H9 (cell line): ENCODE results near the gene SH3BP2. TPM values are rescaled to one million over a fixed set of nuclear protein-coding genes. Genes with fewer than 3 reads are reported as not detected.

ENCODE experiments used
- DNase-seq: peaks from one replicate; pipeline ENCODE4 v3.0.0-alpha.2; 2017
- H2AFZ ChIP-seq: one replicate; pipeline ENCODE4 v1.6.1; 2013; ENCODE audit warnings: mild to moderate bottlenecking, low read length, control low read depth, moderate library complexity
- H2AK5ac ChIP-seq: 2 replicates; pipeline ENCODE4 v1.6.1; 2013; ENCODE audit warnings: low read length, control low read depth, mixed read lengths; ENCODE audit not compliant: insufficient read length
- H2BK120ac ChIP-seq: one replicate; pipeline ENCODE4 v1.6.1; 2013; ENCODE audit warnings: low read depth, mild to moderate bottlenecking, low read length, control low read depth, inconsistent platforms; ENCODE audit not compliant: poor library complexity, severe bottlenecking
- H2BK12ac ChIP-seq: 2 replicates; pipeline ENCODE4 v1.6.1; 2013; ENCODE audit warnings: low read length, control low read depth, mixed read lengths, low read depth; ENCODE audit not compliant: insufficient read length
- H2BK15ac ChIP-seq: 2 replicates; pipeline ENCODE4 v1.6.1; 2013; ENCODE audit warnings: low read depth, low read length, control low read depth
- H2BK20ac ChIP-seq: one replicate; pipeline ENCODE4 v1.6.1; 2013; ENCODE audit warnings: low read depth, mild to moderate bottlenecking, low read length, control low read depth, inconsistent platforms; ENCODE audit not compliant: poor library complexity, severe bottlenecking
- H2BK5ac ChIP-seq: 2 replicates; pipeline ENCODE4 v1.6.1; 2013; ENCODE audit warnings: low read length, control low read depth, mixed read lengths; ENCODE audit not compliant: insufficient read length
- H3K14ac ChIP-seq: 2 replicates; pipeline ENCODE4 v1.6.1; 2013; ENCODE audit warnings: low read length, control low read depth; ENCODE audit not compliant: insufficient read depth
- H3K18ac ChIP-seq: 2 replicates; pipeline ENCODE4 v1.6.1; 2013; ENCODE audit warnings: low read depth, mild to moderate bottlenecking, mixed read lengths, low read length, control low read depth; ENCODE audit not compliant: insufficient read length
- H3K23ac ChIP-seq: 2 replicates; pipeline ENCODE4 v1.6.1; 2013; ENCODE audit warnings: low read length, control low read depth, mixed read lengths, low read depth; ENCODE audit not compliant: insufficient read length
- H3K23me2 ChIP-seq: 2 replicates; pipeline ENCODE4 v1.6.1; 2013; ENCODE audit warnings: low read depth, mild to moderate bottlenecking, mixed read lengths, low read length, control low read depth; ENCODE audit not compliant: insufficient read length, poor library complexity, severe bottlenecking
- H3K27ac ChIP-seq: 2 replicates; pipeline ENCODE4 v1.5.1; 2013; ENCODE audit warnings: low read length, control low read depth, mixed read lengths, low read depth; ENCODE audit not compliant: insufficient read length
- H3K27me3 ChIP-seq: 2 replicates; pipeline ENCODE4 v1.6.1; 2013; ENCODE audit warnings: low read length, control low read depth, inconsistent platforms; ENCODE audit not compliant: insufficient read depth
- H3K4ac ChIP-seq: 2 replicates; pipeline ENCODE4 v1.6.1; 2013; ENCODE audit warnings: low read depth, mild to moderate bottlenecking, control low read depth, inconsistent platforms, low read length, moderate library complexity
- H3K4me1 ChIP-seq: 2 replicates; pipeline ENCODE4 v1.6.1; 2013; ENCODE audit warnings: low read length, control low read depth, inconsistent platforms; ENCODE audit not compliant: insufficient read depth
- H3K4me2 ChIP-seq: 2 replicates; pipeline ENCODE4 v1.6.1; 2013; ENCODE audit warnings: low read length, control low read depth, mixed read lengths; ENCODE audit not compliant: insufficient read length, insufficient read depth
- H3K56ac ChIP-seq: 2 replicates; pipeline ENCODE4 v1.6.1; 2013; ENCODE audit warnings: low read depth, mild to moderate bottlenecking, mixed read lengths, low read length, control low read depth; ENCODE audit not compliant: insufficient read length
- H3K79me1 ChIP-seq: 2 replicates; pipeline ENCODE4 v1.6.1; 2013; ENCODE audit warnings: low read depth, mild to moderate bottlenecking, moderate library complexity, low read length, control low read depth, inconsistent platforms; ENCODE audit not compliant: insufficient read depth, poor library complexity, severe bottlenecking
- H3K79me2 ChIP-seq: 2 replicates; pipeline ENCODE4 v1.6.1; 2013; ENCODE audit warnings: low read length, control low read depth, inconsistent platforms; ENCODE audit not compliant: insufficient read depth
- H3K9ac ChIP-seq: 2 replicates; pipeline ENCODE4 v1.6.1; 2013; ENCODE audit warnings: low read length, control low read depth, mixed read lengths; ENCODE audit not compliant: insufficient read length; ENCODE audit errors: extremely low read depth
- H3K9me3 ChIP-seq: one replicate; pipeline ENCODE4 v1.6.1; 2013; ENCODE audit warnings: low read depth, low read length, inconsistent platforms; ENCODE audit not compliant: control insufficient read depth
- H3T11ph ChIP-seq: one replicate; pipeline ENCODE4 v1.6.1; 2013; ENCODE audit warnings: mild to moderate bottlenecking, low read length, control low read depth, inconsistent platforms
- H4K20me1 ChIP-seq: one replicate; pipeline ENCODE4 v1.6.1; 2013; ENCODE audit not compliant: control insufficient read depth, insufficient read length, insufficient read depth
- H4K5ac ChIP-seq: 2 replicates; pipeline ENCODE4 v1.6.1; 2013; ENCODE audit warnings: low read depth, mild to moderate bottlenecking, mixed read lengths, low read length, control low read depth; ENCODE audit not compliant: insufficient read length
- H4K8ac ChIP-seq: replicated peaks from 2 replicates; pipeline ENCODE4 v1.6.1; 2013; ENCODE audit warnings: low read length, control low read depth, mixed read lengths, low read depth; ENCODE audit not compliant: insufficient read length
- H4K91ac ChIP-seq: 2 replicates; pipeline ENCODE4 v1.6.1; 2013; ENCODE audit warnings: low read depth, mild to moderate bottlenecking, moderate library complexity, mixed read lengths, low read length, control low read depth; ENCODE audit not compliant: insufficient read length
- H3K27ac Mint-ChIP-seq, 3 experiments: 2 replicates in 2 of 3; 3 replicates in 1 of 3; pipeline ENCODE4 v1.8.0; 2020 to 2021; ENCODE audit warnings: mixed read lengths in 3 of 3, mild to moderate bottlenecking in 1 of 3, moderate library complexity in 1 of 3
- H3K27me3 Mint-ChIP-seq: 2 replicates; pipeline ENCODE4 v1.8.0; 2021; ENCODE audit warnings: low read depth, mild to moderate bottlenecking, moderate library complexity, mixed read lengths
- H3K36me3 Mint-ChIP-seq, 3 experiments: 2 replicates in 2 of 3; 3 replicates in 1 of 3; pipeline ENCODE4 v1.8.0; 2020 to 2021; ENCODE audit warnings: low read depth in 3 of 3, mixed read lengths in 3 of 3; ENCODE audit not compliant: insufficient read depth in 1 of 3
- H3K4me1 Mint-ChIP-seq, 2 experiments: 2 replicates each; pipeline ENCODE4 v1.8.0; 2020; ENCODE audit warnings: mixed read lengths in 2 of 2
- H3K4me3 Mint-ChIP-seq, 2 experiments: 2 replicates in 1 of 2; 3 replicates in 1 of 2; pipeline ENCODE4 v1.8.0; 2020 to 2021; ENCODE audit warnings: mild to moderate bottlenecking in 2 of 2, mixed read lengths in 2 of 2, moderate library complexity in 1 of 2
- H3K9me3 Mint-ChIP-seq, 2 experiments: 2 replicates in 1 of 2; 3 replicates in 1 of 2; pipeline ENCODE4 v1.8.0; 2020; ENCODE audit warnings: mild to moderate bottlenecking in 2 of 2, mixed read lengths in 2 of 2, moderate library complexity in 1 of 2
- CTCF ChIP-seq: fragments of 200-600 bp; sonication (generic); conservative IDR thresholded peaks from 3 replicates; pipeline ENCODE4 v1.8.0; 2021; ENCODE audit warnings: antibody characterized with exemption, mild to moderate bottlenecking
- WGBS: extraction: QIAGEN DNeasy Blood & Tissue Kit; methylation state at CpG from one replicate; pipeline ENCODE4 v1.1.7; 2013; ENCODE audit warnings: missing lambda C conversion rate, low lambda C conversion rate, mixed read lengths; ENCODE audit not compliant: insufficient read length; ENCODE audit errors: extremely low coverage; 5-methylcytosine and 5-hydroxymethylcytosine counted together
- total RNA-seq: library from RNA; stranded (reverse); gene quantifications from 2 replicates; pipeline ENCODE4 v1.2.1, GENCODE V29; 2021

SH3BP2 gene
- total RNA-seq, 1 experiment from 2014 or later, result 37.6 TPM

GRCh38 chr4:2767046-2767704 lies 25.7 kb upstream of the SH3BP2 start:
- H3K23me2 ChIP-seq, result no peaks in the 10 kb centered on the region

More at GRCh38 chr4:2767046-2767704, 25.7 kb upstream of the SH3BP2 start:
- H3K14ac ChIP-seq, result no peak overlapping the region
- no peak for TF ChIP-seq CTCF
- H3K27ac ChIP-seq, result no peak overlapping the region
- no peak overlapping the region for H3K4ac ChIP-seq
- H2BK20ac ChIP-seq, result no peak overlapping the region
- no peak overlapping the region for H2BK120ac ChIP-seq
- peaks cover 19 to 21% of the 10 kb centered on the region in 2 experiments for H3K4me1 Mint-ChIP-seq
- peaks cover 0 to 13% (median 9%) of the 10 kb centered on the region in 3 experiments; a peak in 4 of 7 replicates for H3K36me3 Mint-ChIP-seq
- no peak overlapping the region for H2AFZ ChIP-seq
- no peaks in the 10 kb centered on the region for H3K27me3 ChIP-seq
- H3K23ac ChIP-seq, result no peak overlapping the region
- no peak overlapping the region for H3K56ac ChIP-seq
- no peak overlapping the region for H4K5ac ChIP-seq
- peaks cover 2% of the 10 kb centered on the region for H3K27me3 Mint-ChIP-seq
- H3K4me3 Mint-ChIP-seq, result no peak overlapping the region
- no peaks in the 10 kb centered on the region for H3K79me1 ChIP-seq
- no peak overlapping the region for H3K4me2 ChIP-seq
- DNase-seq, result no peak
- H3K18ac ChIP-seq, result no peak overlapping the region
- no peak overlapping the region for H4K91ac ChIP-seq
- WGBS, result no CpG with 5 or more reads among the region's 5 CpGs
- H3K9ac ChIP-seq, result no peak overlapping the region
- no peaks in the 10 kb centered on the region for H3K9me3 ChIP-seq
- no peak overlapping the region for H4K8ac ChIP-seq
- H4K20me1 ChIP-seq, result no peaks in the 10 kb centered on the region
- no peak overlapping the region for H2BK5ac ChIP-seq
- no peaks in the 10 kb centered on the region for H3K79me2 ChIP-seq
- H3T11ph ChIP-seq, result no peak overlapping the region
- no peak overlapping the region for H2BK12ac ChIP-seq
- H3K4me1 ChIP-seq, result no peaks in the 10 kb centered on the region
- H3K27ac Mint-ChIP-seq, result no peak overlapping the region; a peak in 1 of 7 replicates
- H3K9me3 Mint-ChIP-seq, result peaks cover 12 to 21% of the 10 kb centered on the region in 2 experiments; a peak in 4 of 5 replicates
- H2BK15ac ChIP-seq, result no peak overlapping the region
- no peak overlapping the region for H2AK5ac ChIP-seq
